NCI-H2029 treated with DMSO at 0.1 percent for 48 hours (cell line): ENCODE data around the gene KRTAP3-3.

Experiments
- DNase-seq: peaks from one replicate; lab custom pipeline; 2025; lab: John Stamatoyannopoulos, UW

Gene KRTAP3-3

DNA sequence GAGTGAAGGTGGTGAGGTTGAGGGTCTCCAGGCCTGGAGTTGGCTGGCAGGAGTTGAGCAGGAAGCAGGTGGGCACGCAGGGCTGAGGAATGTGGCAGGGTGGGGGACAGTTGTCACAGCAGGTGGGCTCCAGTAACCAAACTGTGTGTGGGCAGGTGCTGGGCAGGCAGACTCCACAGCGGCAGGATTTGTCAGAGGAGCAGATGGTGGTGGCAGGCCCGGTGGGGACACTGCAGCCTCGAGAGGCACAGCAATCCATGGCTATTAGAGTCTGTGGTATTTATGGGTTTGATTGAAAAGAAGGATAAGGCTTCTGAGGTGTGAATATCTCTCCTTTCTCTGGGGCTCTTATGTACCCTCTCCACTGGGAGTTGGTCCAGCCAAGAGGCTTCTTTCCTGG is at the start of gene KRTAP3-3:
TSS of gene KRTAP3-3 (minus strand) at position 326 of the 400 bp plus-strand sequence. CDS start at position 259, 67 bp downstream.
- DNase-seq, result no peak

DNA sequence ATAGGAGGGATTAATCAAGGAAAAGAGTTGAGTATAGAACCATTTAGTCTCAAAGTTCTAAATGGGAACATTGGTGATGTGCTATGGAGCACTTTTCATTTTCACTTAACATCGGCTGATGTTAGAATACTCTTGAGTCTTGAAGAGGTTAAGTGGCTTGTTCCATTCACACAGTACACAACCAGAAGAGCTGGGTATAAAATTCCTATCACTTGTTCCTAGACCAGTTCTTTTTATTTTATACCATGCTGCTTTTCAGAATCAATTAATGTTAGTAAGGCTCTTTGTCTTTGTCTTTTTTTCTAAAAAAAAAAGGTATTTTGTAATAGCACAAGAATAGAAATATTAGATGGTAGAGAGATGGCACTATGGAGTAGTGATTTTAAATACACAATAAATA is 49.0 kb upstream of the KRTAP3-3 start:
- no peak for DNase-seq

DNA sequence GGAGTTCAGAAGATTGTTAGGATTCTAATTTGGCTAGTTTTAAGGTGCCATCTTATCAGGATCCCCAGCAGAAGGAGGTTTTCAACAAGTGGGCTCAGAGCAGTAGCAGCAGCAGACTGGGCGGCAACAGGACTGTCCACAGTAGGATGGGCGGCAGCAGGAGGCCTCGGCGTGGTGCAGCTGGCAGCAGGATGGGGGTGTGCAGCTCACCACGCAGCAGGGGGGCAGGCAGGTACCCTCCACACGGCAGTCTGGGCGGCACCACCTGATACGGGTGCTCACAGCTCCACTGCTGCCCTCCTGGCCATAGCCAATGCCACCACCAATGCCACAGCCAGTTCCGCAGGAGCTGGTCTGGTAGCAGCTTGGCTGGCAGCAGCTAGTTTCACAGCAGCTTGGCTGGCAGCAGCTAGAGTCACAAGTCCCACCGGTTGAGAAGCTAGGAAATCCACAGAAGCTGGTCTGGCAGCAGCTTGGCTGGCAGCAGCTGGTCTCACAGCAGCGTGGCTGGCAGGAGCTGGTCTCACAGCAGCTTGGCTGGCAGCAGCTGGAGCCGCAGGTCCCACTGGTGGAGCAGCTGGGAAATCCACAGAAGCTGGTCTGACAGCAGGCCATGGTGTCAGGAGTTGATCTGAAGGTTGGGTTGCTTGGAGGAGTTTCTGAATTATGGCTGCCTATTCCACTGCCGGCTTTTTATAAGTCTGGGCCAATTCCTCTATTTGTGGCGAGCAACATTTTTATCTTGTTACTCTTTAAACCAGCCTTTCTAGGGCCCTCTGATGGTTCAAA is 47.0 kb upstream of the KRTAP3-3 start, which contains the start of gene KRTAP1-1:
TSS of gene KRTAP1-1 (minus strand) at position 668 of the 789 bp plus-strand sequence. CDS start at position 615, 53 bp downstream.
- DNase-seq, result peak; percentile 23

DNA sequence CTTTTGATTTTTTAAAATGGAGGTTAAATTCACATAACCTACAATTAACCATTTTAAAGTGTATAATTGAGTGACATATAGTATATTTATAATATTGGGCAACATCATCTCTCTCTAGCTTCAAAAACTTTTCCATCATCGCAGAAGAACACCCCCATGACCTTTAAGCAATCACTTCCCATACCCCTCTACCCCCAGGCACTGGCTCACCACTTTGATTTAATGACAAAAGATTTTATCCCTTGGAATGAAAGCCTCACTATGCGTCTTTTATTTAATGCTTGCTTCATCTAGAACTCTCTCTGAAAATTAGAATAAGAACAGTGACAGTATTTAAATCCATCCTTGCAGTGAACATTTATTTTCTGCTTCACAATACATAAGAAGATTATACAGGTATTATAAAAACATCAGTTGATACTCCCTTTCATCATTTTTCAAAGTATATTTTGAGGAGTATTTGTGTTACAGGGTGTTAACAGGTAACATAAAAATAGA is 43.9 kb upstream of the KRTAP3-3 start:
- no peak for DNase-seq

DNA sequence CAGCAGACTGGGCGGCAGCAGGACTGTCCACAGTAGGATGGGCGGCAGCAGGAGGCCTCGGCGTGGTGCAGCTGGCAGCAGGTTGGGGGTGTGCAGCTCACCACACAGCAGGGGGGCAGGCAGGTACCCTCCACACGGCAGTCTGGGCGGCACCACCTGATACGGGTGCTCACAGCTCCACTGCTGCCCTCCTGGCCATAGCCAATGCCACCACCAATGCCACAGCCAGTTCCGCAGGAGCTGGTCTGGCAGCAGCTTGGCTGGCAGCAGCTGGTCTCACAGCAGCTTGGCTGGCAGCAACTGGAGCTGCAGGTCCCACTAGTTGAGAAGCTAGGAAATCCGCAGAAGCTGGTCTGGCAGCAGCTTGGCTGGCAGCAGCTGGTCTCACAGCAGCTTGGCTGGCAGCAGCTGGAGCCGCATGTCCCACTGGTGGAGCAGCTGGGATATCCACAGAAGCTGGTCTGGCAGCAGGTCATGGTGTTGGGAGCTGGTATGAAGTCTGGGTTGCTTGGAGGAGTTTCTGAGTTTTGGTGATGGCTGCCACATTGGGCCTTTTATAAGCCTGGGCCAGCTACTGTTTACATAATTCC is 40.5 kb upstream of the KRTAP3-3 start, which contains the start of gene KRTAP1-3:
TSS of gene KRTAP1-3 (minus strand) at position 529 of the 590 bp plus-strand sequence. CDS start at position 476, 53 bp downstream.
- peak; percentile 18 for DNase-seq

DNA sequence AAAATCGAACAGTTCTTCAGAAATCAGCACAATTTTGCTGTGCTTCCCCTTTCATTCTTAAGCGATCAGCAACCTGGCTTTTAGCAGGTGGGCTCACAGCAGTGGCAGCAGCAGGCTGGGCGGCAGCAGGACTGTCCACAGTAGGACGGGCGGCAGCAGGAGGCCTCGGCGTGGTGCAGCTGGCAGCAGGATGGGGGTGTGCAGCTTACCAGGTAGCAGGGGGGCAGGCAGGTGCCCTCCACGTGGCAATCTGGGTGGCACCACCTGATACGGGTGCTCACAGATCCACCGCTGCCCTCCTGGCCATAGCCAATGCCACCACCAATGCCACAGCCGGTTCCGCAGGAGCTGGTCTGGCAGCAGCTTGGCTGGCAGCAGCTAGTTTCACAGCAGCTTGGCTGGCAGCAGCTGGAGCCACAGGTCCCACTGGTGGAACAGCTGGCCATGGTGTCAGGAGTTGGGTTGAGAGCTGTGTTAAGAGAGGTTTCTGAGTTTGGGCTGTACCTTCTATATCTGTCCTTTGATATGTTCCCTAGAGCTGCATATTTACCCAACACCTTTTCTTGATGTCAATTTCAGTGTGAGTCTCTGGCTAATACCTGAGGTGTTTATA is 35.8 kb upstream of the KRTAP3-3 start, which contains the start of gene KRTAP1-4:
TSS of gene KRTAP1-4 (minus strand) at position 563 of the 613 bp plus-strand sequence. CDS start at position 446, 117 bp downstream.
- DNase-seq, result peak; percentile 31

DNA sequence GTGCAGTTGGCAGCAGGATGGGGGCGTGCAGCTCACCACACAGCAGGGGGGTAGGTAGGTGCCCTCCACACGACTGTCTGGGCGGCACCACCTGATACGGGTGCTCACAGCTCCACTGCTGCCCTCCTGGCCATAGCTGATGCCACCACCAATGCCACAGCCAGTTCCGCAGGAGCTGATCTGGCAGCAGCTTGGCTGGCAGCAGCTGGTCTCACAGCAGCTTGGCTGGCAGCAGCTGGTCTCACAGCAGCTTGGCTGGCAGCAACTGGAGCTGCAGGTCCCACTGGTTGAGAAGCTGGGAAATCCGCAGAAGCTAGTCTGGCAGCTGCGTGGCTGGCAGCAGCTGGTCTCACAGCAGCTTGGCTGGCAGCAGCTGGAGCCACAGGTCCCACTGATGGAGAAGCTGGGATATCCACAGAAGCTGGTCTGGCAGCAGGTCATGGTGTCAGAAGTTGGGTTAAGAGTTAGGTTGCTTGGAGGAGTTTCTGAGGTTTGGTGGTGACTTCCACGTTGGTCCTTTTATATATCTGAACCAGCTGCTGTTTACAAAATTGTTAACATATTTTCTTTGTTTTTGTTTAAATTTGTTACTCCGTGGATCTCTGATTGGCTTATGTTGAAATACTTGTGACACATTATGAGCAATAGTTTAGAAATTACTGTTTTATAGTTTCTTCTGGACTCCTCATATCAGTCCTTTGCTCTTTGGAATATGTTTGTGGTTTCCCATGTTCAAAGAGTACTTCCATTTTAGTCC is 32.9 kb upstream of the KRTAP3-3 start, which contains the start of gene KRTAP1-5:
TSS of gene KRTAP1-5 (minus strand) at position 494 of the 757 bp plus-strand sequence. CDS start at position 441, 53 bp downstream.
- DNase-seq, result no peak

DNA sequence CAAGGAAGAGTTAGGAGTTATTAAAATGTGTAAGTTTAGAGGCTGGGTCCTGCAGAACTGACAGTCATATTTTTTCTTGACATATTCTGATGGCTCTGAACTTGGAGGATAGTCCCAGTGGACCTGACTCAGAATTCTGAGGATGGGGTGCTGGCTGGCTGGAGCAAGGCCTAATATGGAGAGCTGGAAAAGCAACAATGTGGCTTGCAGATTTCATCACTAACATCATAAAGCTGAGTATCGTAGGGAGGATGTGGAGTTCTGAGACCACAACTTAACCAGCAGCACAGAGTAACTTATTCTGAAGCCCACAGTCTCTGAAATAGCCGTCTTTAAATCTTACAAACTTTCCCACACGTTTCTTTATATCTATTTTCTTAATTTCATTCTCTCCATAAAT is 30.7 kb upstream of the KRTAP3-3 start:
- no peak for DNase-seq

DNA sequence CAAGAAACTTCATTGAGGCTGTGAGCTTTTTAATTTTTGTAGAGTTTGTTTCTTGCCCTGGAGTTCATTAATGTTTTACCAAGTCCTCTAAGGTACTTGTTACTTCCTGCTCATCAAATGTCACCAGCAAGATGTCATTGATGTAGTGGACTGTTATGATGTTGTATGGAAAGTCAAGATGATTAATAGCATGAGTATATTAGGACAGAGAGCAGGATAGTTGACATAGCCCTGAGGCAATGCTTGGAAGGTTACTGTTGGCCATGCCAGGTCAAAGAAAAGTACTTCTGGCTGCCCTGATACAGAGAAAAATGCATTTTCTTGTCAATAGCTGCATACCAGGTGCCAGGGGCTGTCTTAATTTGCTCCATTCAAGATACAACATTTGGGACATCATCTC is 26.4 kb upstream of the KRTAP3-3 start:
- DNase-seq, result no peak

DNA sequence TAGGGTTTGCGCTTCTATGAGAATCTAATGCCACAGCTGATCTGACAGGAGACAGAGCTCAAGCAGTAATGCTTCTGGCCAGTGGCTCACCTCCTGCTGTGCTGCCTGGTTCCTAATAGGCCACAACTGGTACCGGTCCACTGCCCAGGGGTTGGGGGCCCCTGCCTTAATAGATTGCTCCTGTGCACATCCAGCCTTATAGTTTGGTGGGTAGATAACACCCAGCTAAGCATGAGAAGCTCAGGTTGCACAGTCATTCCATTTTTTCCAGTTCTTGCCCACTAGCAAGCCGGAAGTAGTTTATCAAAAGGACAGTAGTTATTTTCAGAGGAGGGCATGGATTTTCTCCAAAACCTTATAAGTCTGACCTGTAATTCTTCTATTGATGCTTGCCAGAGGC is 25.5 kb upstream of the KRTAP3-3 start:
- no peak for DNase-seq

DNA sequence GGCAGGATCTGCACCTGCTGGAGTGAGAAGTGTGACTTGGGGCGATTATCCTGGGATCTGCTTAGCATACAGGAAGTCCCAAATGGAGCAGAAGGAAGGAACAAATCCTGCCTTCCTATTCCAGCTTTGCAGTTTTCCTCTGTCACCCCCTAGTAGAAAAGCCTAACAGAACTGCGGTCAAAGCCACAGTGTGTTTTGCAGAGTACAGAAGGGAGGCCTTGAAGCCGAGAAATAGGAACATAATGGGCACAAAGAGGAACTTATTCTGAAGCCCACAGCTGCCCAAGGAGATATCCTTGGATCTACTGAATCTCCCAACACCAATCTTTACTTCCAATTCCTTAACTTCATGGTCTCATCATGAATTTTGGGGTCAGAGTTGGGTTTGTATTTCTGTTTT is 24.6 kb upstream of the KRTAP3-3 start:
- no peak for DNase-seq

DNA sequence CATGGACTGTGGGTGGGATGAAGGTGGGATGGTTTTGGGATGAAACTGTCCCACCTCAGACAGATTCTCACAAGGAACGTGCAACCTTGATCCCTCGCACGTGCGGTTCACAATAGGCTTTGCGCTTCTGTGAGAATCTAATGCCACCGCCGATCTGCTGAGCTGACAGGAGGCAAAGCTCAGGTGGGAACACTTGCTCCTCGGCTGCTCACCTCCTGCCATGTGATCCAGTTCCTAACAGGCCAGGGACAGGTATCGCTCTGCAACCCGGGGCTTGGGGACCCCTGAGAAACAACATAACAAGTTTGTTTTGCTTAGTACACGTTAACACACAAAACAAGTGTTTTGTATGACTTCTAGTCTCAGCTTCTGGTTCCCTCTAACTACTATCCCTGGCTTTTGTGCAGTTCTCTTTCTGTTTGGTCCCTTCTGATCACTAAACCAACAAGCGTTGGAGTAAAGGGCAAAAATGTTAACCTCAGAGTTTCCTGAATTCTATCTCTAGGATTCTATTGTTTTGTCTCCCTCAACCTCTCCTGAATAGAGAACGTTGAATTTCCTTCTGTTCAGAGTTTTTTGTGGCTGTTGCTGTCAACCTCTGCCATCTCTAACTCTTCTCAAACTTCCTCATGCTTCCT is 22.7 kb upstream of the KRTAP3-3 start:
- DNase-seq, result no peak

DNA sequence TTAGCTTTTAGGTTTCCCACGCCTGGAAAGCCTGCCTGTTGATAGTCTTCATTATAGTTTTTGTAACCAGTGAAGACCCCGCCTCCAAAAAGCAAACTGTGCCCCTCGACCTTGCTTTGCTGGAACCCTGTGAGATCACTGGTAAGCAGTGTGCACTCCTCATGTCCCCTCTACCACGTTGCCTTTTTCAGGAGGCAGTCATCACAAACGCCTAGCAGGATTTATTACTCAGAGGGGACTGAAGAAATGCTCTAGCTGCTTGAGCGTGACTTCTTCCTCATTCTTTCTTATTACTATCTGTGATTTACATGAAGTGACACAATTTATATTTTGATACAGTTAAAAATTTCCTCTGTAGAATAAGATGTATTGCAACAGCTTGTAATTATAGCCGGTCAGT is 21.5 kb upstream of the KRTAP3-3 start:
- no peak for DNase-seq

DNA sequence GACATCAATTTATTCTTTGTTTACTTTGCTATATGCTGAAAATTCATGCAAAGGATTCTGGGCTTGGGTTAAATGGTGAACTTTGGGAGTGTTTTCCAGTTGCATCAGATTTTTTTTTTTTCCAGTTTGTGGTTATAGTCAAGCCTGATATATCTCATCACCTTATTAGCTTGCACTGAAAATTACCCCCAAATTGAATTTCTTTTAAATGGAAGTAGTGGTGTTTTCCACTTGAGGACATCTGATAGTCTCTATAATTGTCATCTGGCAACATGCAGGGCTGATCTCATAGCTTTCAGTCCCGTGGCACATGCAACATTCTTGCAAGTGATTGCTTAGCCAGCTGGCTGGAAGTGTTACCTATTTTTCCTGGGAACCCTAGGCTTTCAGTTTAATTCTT is 19.6 kb upstream of the KRTAP3-3 start:
- no peak for DNase-seq

DNA sequence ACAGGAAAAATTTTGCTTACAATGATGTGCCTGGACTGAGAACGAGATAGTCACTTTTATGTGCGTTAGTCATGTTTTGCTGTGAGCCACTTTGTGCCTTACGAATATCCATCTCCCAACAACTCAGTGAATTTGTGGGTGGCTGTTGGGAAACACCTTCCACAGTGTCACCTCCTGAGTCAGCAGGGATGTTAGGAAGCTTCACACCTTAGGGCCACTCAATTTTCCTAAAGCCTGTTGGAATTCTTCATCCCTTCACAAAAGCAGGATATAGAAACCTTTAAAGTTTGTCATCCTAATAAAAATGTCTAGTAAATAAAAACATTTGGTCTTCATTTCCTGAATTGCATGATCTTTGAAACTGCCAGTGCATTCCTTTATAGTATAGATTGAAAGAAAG is 19.2 kb upstream of the KRTAP3-3 start:
- no peak for DNase-seq

DNA sequence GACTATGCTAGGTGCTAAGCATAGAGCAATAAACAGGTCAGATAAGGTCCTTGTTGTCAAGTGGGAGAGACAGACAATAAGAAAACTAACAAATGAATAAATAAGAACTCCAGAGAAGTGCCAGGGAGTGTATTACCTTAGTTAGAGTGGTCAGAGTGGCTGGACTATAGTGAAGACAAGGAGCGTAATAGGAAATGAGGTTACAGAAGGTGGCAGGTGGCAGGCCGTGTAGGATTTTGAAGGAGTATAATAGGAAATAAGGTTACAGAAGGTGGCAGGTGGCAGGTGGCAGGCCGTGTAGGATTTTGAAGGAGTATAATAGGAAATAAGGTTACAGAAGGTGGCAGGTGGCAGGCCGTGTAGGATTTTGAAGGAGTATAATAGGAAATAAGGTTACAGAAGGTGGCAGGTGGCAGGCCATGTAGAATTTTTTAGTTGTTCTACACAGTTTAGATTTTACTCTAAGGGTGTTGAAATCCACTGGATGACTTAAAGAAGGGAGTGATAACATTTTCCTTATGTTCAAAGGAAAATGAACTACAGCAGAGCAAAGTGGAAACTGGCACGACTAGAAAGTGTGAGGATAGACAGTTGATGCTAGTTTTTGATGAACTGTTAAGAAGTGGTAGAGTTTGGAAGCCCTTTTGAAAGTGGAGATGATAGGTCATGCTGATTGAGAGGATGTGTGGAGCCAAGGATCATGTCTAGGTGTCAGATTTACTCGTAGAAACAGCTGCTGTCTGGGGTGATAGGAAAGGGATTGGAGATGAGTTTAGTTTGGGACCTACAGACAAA is 18.6 kb upstream of the KRTAP3-3 start:
- DNase-seq, result peak; percentile 60

DNA sequence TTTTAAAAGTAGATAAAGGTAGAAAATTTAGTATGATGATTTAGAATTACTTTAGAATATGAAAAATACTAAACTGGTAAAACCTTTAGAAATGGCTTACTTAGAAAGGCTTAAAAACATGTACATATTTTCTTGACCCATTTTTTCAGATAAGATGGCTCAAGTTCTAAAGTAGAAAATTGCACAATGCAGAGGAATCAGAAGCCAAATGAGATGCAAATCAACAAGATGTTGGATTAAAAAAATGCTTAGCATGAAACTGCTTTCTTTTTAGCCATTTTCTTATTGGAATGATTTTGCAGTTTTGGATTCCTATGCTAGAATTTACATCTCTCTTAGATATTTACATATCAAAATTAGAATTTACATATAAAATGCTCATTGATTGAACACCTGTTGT is 16.5 kb upstream of the KRTAP3-3 start:
- no peak for DNase-seq

DNA sequence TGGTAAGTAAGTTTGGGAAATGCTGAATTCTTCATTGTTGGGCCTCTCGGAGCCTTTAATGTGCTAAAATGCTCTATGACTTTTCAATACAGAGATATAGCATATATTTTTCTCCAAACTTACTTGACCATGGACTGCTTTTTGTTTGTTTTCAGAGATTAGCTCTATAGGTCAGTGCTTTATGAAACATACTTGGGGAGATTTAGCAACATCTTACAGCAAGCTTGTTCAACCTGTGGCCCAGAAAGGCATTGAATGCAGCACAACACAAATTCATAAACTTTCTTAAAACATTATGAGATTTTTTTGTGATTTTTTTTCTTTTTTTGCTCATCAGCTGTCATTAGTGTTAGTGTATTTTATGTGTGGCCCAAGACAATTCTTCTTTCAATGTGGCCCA is 16.0 kb upstream of the KRTAP3-3 start:
- no peak for DNase-seq

DNA sequence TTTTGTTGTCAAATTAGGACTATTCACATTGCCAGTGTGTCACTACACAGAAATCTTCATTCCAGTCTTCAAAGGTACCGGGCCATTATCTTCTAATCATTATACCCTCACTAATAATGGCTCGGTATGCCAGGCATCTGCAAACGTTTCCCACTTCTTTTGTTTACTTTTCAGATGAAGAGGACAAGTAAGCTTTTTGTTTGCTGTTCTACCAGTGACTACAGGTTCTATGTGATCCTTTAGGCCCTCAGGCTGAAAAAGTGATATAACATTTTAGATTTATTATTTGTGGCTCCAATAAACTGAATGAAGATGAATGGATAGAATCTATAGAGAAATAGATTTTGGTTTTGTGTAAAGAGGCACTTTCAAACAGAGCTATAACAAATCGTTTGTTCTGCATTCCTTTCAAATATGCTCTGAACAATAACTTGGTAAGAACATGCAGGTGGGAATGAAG is 15.4 kb upstream of the KRTAP3-3 start:
- peak; percentile 36 for DNase-seq

DNA sequence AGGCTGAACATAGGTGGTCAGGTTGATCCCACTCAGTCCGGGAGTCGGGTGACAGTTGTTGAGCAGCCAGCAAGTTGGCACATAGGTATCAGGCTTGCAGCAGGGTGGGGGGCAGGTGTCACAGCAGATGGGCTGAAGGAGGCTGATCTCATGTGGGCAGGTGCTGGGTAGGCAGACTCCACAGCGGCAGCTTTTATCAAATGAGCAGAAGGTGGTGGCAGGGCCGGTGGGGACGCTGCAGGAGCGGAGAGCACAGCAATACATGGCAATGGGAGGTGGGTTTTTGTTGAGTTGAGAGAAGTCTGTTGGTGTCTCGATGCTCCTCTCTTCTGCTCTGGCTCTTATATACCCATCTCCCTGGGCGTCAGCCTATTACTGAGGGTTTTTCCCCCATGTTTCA is 14.8 kb upstream of the KRTAP3-3 start, which contains the start of gene KRTAP3-1:
TSS of gene KRTAP3-1 (minus strand) at position 318 of the 400 bp plus-strand sequence. CDS start at position 264, 54 bp downstream.
- peak; percentile 58 for DNase-seq
